GM21717 (cell line): Measurements from ENCODE around the gene RUBCN.
A peak's percentile ranks its signal among the peaks of the same experiment; 100 is the strongest.

Experiments
- ATAC-seq: cut with Tn5 transposase; IDR thresholded peaks from one replicate; pipeline ENCODE4 v1.9.1; 2021; ENCODE audit warnings: mild to moderate bottlenecking, moderate library complexity; ENCODE audit not compliant: unreplicated experiment

Gene RUBCN

GRCh38 chr3:197736491-197737318 lies at the start of gene RUBCN:
TSS of gene RUBCN (minus strand) at chr3:197736904. CDS start at chr3:197736719, 185 bp downstream.
- ATAC-seq: peak; percentile 74

GRCh38 chr3:197784019-197784585 lies 47.4 kb upstream of the RUBCN start:
- no peak for ATAC-seq

GRCh38 chr3:197782230-197782629 lies 45.5 kb upstream of the RUBCN start:
- peak; percentile 60 for ATAC-seq

GRCh38 chr3:197775317-197775716 lies 38.6 kb upstream of the RUBCN start:
- ATAC-seq: no peak

- no peak for ATAC-seq
These were observed 25.1 kb upstream of the RUBCN start for GRCh38 chr3:197761784-197762183.

GRCh38 chr3:197758512-197758911 lies 21.8 kb upstream of the RUBCN start:
- no peak for ATAC-seq

- ATAC-seq: no peak
These were observed 20.0 kb upstream of the RUBCN start for GRCh38 chr3:197756704-197757103.

- ATAC-seq: no peak
These were observed 16.6 kb upstream of the RUBCN start for GRCh38 chr3:197753263-197753662.

- no peak for ATAC-seq
These were observed 15.4 kb upstream of the RUBCN start for GRCh38 chr3:197752107-197752506.

GRCh38 chr3:197750858-197751737 lies 14.4 kb upstream of the RUBCN start:
- no peak for ATAC-seq

GRCh38 chr3:197750396-197750831 lies 13.7 kb upstream of the RUBCN start:
- peak; percentile 45 for ATAC-seq

- peak; percentile 72 for ATAC-seq
These were observed 13.1 kb upstream of the RUBCN start, which contains the start of gene FYTTD1 for GRCh38 chr3:197749601-197750395. TSS of gene FYTTD1 (plus strand) at chr3:197749883. CDS start at chr3:197749972, 89 bp downstream.

GRCh38 chr3:197749315-197749600 lies 12.6 kb upstream of the RUBCN start:
- peak; percentile 24 for ATAC-seq

- ATAC-seq: no peak
These were observed 12.1 kb upstream of the RUBCN start for GRCh38 chr3:197748597-197749314.

GRCh38 chr3:197746801-197747237 lies 10.1 kb upstream of the RUBCN start:
- ATAC-seq: no peak

GRCh38 chr3:197746209-197746608 lies 9.5 kb upstream of the RUBCN start:
- no peak for ATAC-seq

GRCh38 chr3:197742787-197743186 lies 6.1 kb upstream of the RUBCN start:
- ATAC-seq: no peak

GRCh38 chr3:197737749-197738462 lies 1.2 kb upstream of the RUBCN start:
- no peak for ATAC-seq

GRCh38 chr3:197737319-197737649 lies 580 bp upstream of the RUBCN start:
- no peak for ATAC-seq
